ENCODE measurements around the gene ZNF407.

GRCh38 chr18:75063615-75064512, 466.2 kb downstream of the ZNF407 start:
- TF ChIP-seq TARDBP (IDR thresholded peaks at IDR 0.05) (no peak), PKNOX1 (IDR thresholded peaks at IDR 0.05) (no peak), FOXM1 (IDR thresholded peaks at IDR 0.05; ENCODE audit: borderline replicate concordance) (no peak), ELF4 (IDR thresholded peaks at IDR 0.05) (no peak), SP1 (IDR thresholded peaks at IDR 0.05) (no peak), HDGF (IDR thresholded peaks at IDR 0.05; ENCODE audit: borderline replicate concordance) (no peak), ARNT (IDR thresholded peaks at IDR 0.05) (no peak), NFRKB (IDR thresholded peaks at IDR 0.05) (no peak), SUZ12 (IDR thresholded peaks at IDR 0.05) (no peak), FOXK2 (IDR thresholded peaks at IDR 0.05) (no peak), BHLHE40 (IDR thresholded peaks at IDR 0.05; ENCODE audit: borderline replicate concordance) (no peak)
